Measurements from ENCODE around the gene FGF14. TPM values are rescaled to one million over a fixed set of nuclear protein-coding genes. Genes with fewer than 3 reads are reported as not detected.

Gene FGF14
- total RNA-seq, 1 experiment from 2014 or later: 0.22 TPM

- no peak overlapping the region for H2AK5ac ChIP-seq (ENCODE audit: insufficient read length, low read length)
- no peak overlapping the region for H3K56ac ChIP-seq (ENCODE audit: insufficient read length, low read depth, low read length)
- H3K14ac ChIP-seq (ENCODE audit: insufficient read depth, low read length): no peak overlapping the region
- H3K79me2 ChIP-seq (ENCODE audit: insufficient read depth, low read length): no peaks in the 10 kb centered on the region
- no peaks in the 10 kb centered on the region; the same call in 1 of the 2 replicates for H3K27me3 Mint-ChIP-seq (ENCODE audit: low read depth)
- no peak overlapping the region for H3K4ac ChIP-seq (ENCODE audit: low read depth, low read length)
- H3K9me3 ChIP-seq (ENCODE audit: control insufficient read depth, low read depth, low read length): no peaks in the 10 kb centered on the region
- no peaks in the 10 kb centered on the region for H3K4me1 ChIP-seq (ENCODE audit: insufficient read depth, low read length)
- H3K79me1 ChIP-seq (ENCODE audit: insufficient read depth, low read depth, low read length, poor library complexity, severe bottlenecking): no peaks in the 10 kb centered on the region
- no peak for TF ChIP-seq CTCF (conservative IDR thresholded peaks at IDR 0.05)
- H2BK12ac ChIP-seq (ENCODE audit: insufficient read length, low read depth, low read length): no peak overlapping the region
- no peaks in the 10 kb centered on the region for H3K9me3 Mint-ChIP-seq
- no peaks in the 10 kb centered on the region for H3K36me3 Mint-ChIP-seq (ENCODE audit: insufficient read depth in 1 of 3, low read depth in 3 of 3)
- no peak overlapping the region for H3K4me3 Mint-ChIP-seq
- no peak overlapping the region for H3K9ac ChIP-seq (ENCODE audit: extremely low read depth, insufficient read length, low read length)
- H3K23ac ChIP-seq (ENCODE audit: insufficient read length, low read depth, low read length): no peak overlapping the region
- H2BK15ac ChIP-seq (ENCODE audit: low read depth, low read length): no peak overlapping the region
- no peak overlapping the region for H2BK120ac ChIP-seq (ENCODE audit: low read depth, low read length, poor library complexity, severe bottlenecking)
- no peak overlapping the region for H4K8ac ChIP-seq (replicated peaks; ENCODE audit: insufficient read length, low read depth, low read length)
- no peaks in the 10 kb centered on the region for H4K20me1 ChIP-seq (ENCODE audit: control insufficient read depth, insufficient read depth, insufficient read length)
- no peak overlapping the region for H2AFZ ChIP-seq (ENCODE audit: low read length)
- H2BK5ac ChIP-seq (ENCODE audit: insufficient read length, low read length): no peak overlapping the region
- no peak overlapping the region for H4K5ac ChIP-seq (ENCODE audit: insufficient read length, low read depth, low read length)
- no peak overlapping the region; a peak in 1 of 7 replicates for H3K27ac Mint-ChIP-seq
- H3K18ac ChIP-seq (ENCODE audit: insufficient read length, low read depth, low read length): no peak overlapping the region
- DNase-seq: no peak
- no peak overlapping the region for H3K27ac ChIP-seq (ENCODE audit: insufficient read length, low read depth, low read length)
- H3K27me3 ChIP-seq (ENCODE audit: insufficient read depth, low read length): no peaks in the 10 kb centered on the region
- no peaks in the 10 kb centered on the region for H3K23me2 ChIP-seq (ENCODE audit: insufficient read length, low read depth, low read length, poor library complexity, severe bottlenecking)
- H3K4me2 ChIP-seq (ENCODE audit: insufficient read depth, insufficient read length, low read length): no peak overlapping the region
- no peak overlapping the region for H4K91ac ChIP-seq (ENCODE audit: insufficient read length, low read depth, low read length)
- no peak overlapping the region for H2BK20ac ChIP-seq (ENCODE audit: low read depth, low read length, poor library complexity, severe bottlenecking)
- H3T11ph ChIP-seq (ENCODE audit: low read length): no peak overlapping the region
- H3K4me1 Mint-ChIP-seq: peaks cover 7% of the 10 kb centered on the region in 2 experiments
Observed at GRCh38 chr13:102000764-102001163, 401.1 kb downstream of the FGF14 start.

Measured in H9 (cell line).